Heart left ventricle (tissue), 16 donors: ENCODE results near the gene KIF5C. TPM values are rescaled to one million over a fixed set of nuclear protein-coding genes. Genes with fewer than 3 reads are reported as not detected.
A peak's percentile ranks its signal among the peaks of the same experiment; 100 is the strongest.

Experiments used
- ATAC-seq, 4 donors: fragments of 200-7000 bp; cut with Tn5 transposase; one replicate each; pipeline ENCODE4 v1.9.1; 2020 to 2022; ENCODE audit warnings: moderate library complexity in 4 of 4, mild to moderate bottlenecking in 3 of 4, moderate number of reproducible peaks in 1 of 4
- DNase-seq, 5 donors: peaks; one replicate each; pipeline ENCODE4 v3.0.0-alpha.2; 2020
- H3K27ac ChIP-seq, 12 donors: fragments of 200-600 bp; sonication (generic) in 4 of 12; one replicate each; pipeline versions ENCODE4 v1.5.0 to v1.8.0; 2016 to 2022; ENCODE audit warnings: mild to moderate bottlenecking in 2 of 12
- H3K27me3 ChIP-seq, 9 donors: fragments of 200-600 bp; sonication (generic) in 2 of 9; one replicate each; pipeline versions ENCODE4 v1.5.1 to v1.8.0; 2016 to 2022; ENCODE audit warnings: mild to moderate bottlenecking in 3 of 9
- H3K36me3 ChIP-seq, 9 donors: fragments of 200-600 bp; sonication (generic) in 2 of 9; one replicate each; pipeline versions ENCODE4 v1.5.0 to v1.8.0; 2018 to 2022; ENCODE audit warnings: mild to moderate bottlenecking in 2 of 9
- H3K4me1 ChIP-seq, 12 donors: fragments of 200-600 bp; sonication (generic) in 4 of 12; one replicate each; pipeline versions ENCODE4 v1.5.0 to v1.8.0; 2016 to 2022; ENCODE audit warnings: mild to moderate bottlenecking in 3 of 12
- H3K4me3 ChIP-seq, 12 donors: fragments of 200-600 bp; sonication (generic) in 4 of 12; one replicate each; pipeline versions ENCODE4 v1.5.0 to v1.8.0; 2017 to 2022; ENCODE audit warnings: mild to moderate bottlenecking in 9 of 12, moderate library complexity in 4 of 12
- H3K9me3 ChIP-seq, 12 donors: fragments of 200-600 bp; sonication (generic) in 4 of 12; one replicate each; pipeline versions ENCODE4 v1.5.0 to v1.8.0; 2016 to 2022; ENCODE audit warnings: mild to moderate bottlenecking in 1 of 12
- CTCF ChIP-seq, 12 donors: fragments of 200-600 bp; sonication (generic) in 4 of 12; IDR thresholded peaks; one replicate each; pipeline versions ENCODE4 v1.5.0 to v1.8.0; 2018 to 2022; ENCODE audit warnings: antibody characterized with exemption in 12 of 12, mild to moderate bottlenecking in 5 of 12
- POLR2A ChIP-seq, 2 donors: fragments of 450-650 bp; IDR thresholded peaks; one replicate each; pipeline ENCODE4 v1.6.1; 2017; ENCODE audit warnings: antibody characterized with exemption in 2 of 2, mild to moderate bottlenecking in 2 of 2, moderate library complexity in 2 of 2
- WGBS, 4 donors: extraction: QIAGEN DNeasy Blood & Tissue Kit in 2 of 4; methylation state at CpG; one replicate each; pipeline versions ENCODE4 v1.1.5 to v1.1.7; 2013 to 2018; 5-methylcytosine and 5-hydroxymethylcytosine counted together
- intact Hi-C, 10 donors: fragments of 100-400 bp; cut with DNase I; formaldehyde crosslinking; loops; one replicate each; pipeline versions ENCODE4 v1.11.1 to v1.14.2; 2022
- polyA plus RNA-seq, 2 donors: library from polyadenylated mRNA; stranded (reverse); fragments of 200-250 nt; gene quantifications; one replicate each; pipeline ENCODE4 v1.2.3, GENCODE V29; 2013
- total RNA-seq, 9 donors: library from RNA; depleted of rRNA in 2 of 9; stranded (reverse); fragments of >200 nt in 2 of 9; fragmentation: NEBNext Ultra II Directional in 3 of 9; extraction: Animal tissue kit (Norgen Biotek cat#: 25700) in 3 of 9; gene quantifications; one replicate each; pipeline versions ENCODE4 v1.1.0 to v1.2.4, GENCODE V29; 2016 to 2023
- donor health status: ischemic (EF 13 %, LVEDD 7.1; RV severe dilation, severe dysfunction).
- donor health status: healthy with polysubstance abuse.
- donor health status: DM: no; HTN: yes; CAD: no.
- donor health status: DM: no; HTN: no; CAD: no.
- donor health status: ischemic (EF 25% LVEDD 6.9; RV normal size, moderate dysfunction).
- donor health status: ischemic (EF 25% LVEDD 5.7; RV mildly dilated, moderate dysfunction).
- donor health status: healthy.
- donor health status: DM: yes; HTN: yes; CAD: no.
- donor health status: ischemic (EF 35%, LVEDD 5.7; RV mildly dilated, moderate dysfunction).
- donor health status: nonischemic (EF 11% LVEDD 7.7; RV severe dilation, severe dysfunction).
- donor health status: DM: yes; HTN: yes; CAD: no.
- donor health status: PGD.
- donor health status: ischemic (EF 29% LVEDD 5.4; RV normal size, mild dysfunction).
- donor health status: nonischemic (EF 23%, LVEDD 6.1; RV moderate dilation, normal function).

KIF5C gene
- total and polyA plus RNA-seq, 11 donors = 0.22 to 1.4 (median 0.48) TPM

- intact Hi-C loops = no loop called here
- no peaks in the 10 kb centered on the region for H3K27me3 ChIP-seq
- TF ChIP-seq CTCF (IDR thresholded peaks at IDR 0.05) (no peak), POLR2A (IDR thresholded peaks at IDR 0.05) (no peak)
Measured at GRCh38 chr2:148947299-148947698, 72.3 kb downstream of the KIF5C start.

GRCh38 chr2:148948868-148949267, 73.8 kb downstream of the KIF5C start:
- intact Hi-C loops = no loop called here
- H3K36me3 ChIP-seq = no peaks in the 10 kb centered on the region
- WGBS, 4 donors = 72 to 76% (median 75%) methylated on average over 5 of the region's 5 CpGs
- ATAC-seq (peak in 2 of 4 donors; percentile 26 to 65), DNase-seq (no peak)
- H3K27me3 ChIP-seq = no peaks in the 10 kb centered on the region
- H3K27ac ChIP-seq = no peak overlapping the region
- peaks cover 0 to 10% (median 2%) of the 10 kb centered on the region in 12 donors for H3K9me3 ChIP-seq
- H3K4me1 ChIP-seq = no peaks in the 10 kb centered on the region
- H3K4me3 ChIP-seq = no peak overlapping the region
- no peak for TF ChIP-seq CTCF (IDR thresholded peaks at IDR 0.05)
- no peak for TF ChIP-seq POLR2A (IDR thresholded peaks at IDR 0.05)

More at GRCh38 chr2:148947299-148947698, 72.3 kb downstream of the KIF5C start:
- Histone ChIP-seq H3K4me3 (no peak overlapping the region), H3K4me1 (no peaks in the 10 kb centered on the region), H3K27ac (no peak overlapping the region), H3K36me3 (no peaks in the 10 kb centered on the region), H3K9me3 (peaks cover 0 to 10% (median 2%) of the 10 kb centered on the region in 12 donors)
- DNase-seq (no peak), ATAC-seq (no peak)
- WGBS, 4 donors = 75 to 89% (median 85%) methylated on average over 6 to 7 of the region's 7 CpGs

- Histone ChIP-seq H3K9me3 (peaks cover 0 to 10% (median 2%) of the 10 kb centered on the region in 12 donors), H3K4me1 (no peaks in the 10 kb centered on the region), H3K27ac (no peak overlapping the region), H3K4me3 (no peak overlapping the region), H3K36me3 (no peaks in the 10 kb centered on the region), H3K27me3 (no peaks in the 10 kb centered on the region)
- ATAC-seq = no peak
- DNase-seq = no peak
- 80 to 91% (median 86%) methylated on average over 7 of the region's 7 CpGs for WGBS, 4 donors
- intact Hi-C loops = no loop called here
- no peak for TF ChIP-seq POLR2A (IDR thresholded peaks at IDR 0.05)
Measured at GRCh38 chr2:148949348-148949747, 74.3 kb downstream of the KIF5C start.

- whole genome bisulfite sequencing, 4 donors = 81 to 91% (median 84%) methylated on average over 5 of the region's 5 CpGs
- no peak for ATAC-seq
- intact Hi-C loops = no loop called here
Measured at GRCh38 chr2:148952621-148953020, 77.6 kb downstream of the KIF5C start.

More at GRCh38 chr2:148952621-148953020, 77.6 kb downstream of the KIF5C start:
- no peak overlapping the region for H3K27ac ChIP-seq
- no peak for TF ChIP-seq CTCF (IDR thresholded peaks at IDR 0.05)
- TF ChIP-seq POLR2A (IDR thresholded peaks at IDR 0.05) = no peak
- no peak for DNase-seq
- no peak overlapping the region for H3K4me3 ChIP-seq
- no peaks in the 10 kb centered on the region for H3K36me3 ChIP-seq
- H3K4me1 ChIP-seq = no peaks in the 10 kb centered on the region
- no peaks in the 10 kb centered on the region for H3K9me3 ChIP-seq
- H3K27me3 ChIP-seq = no peaks in the 10 kb centered on the region
